Motor neuron (in vitro differentiated cells): ENCODE data around the gene MAP2K5. TPM values are rescaled to one million over a fixed set of nuclear protein-coding genes. Genes with fewer than 3 reads are reported as not detected.

Source experiments
- ATAC-seq, 8 experiments: fragments of 200-7000 bp; cut with Tn5 transposase; replicated peaks in 6 of 8; 2 replicates each; pipeline ENCODE4 v1.8.0; 2021; ENCODE audit warnings: mild to moderate bottlenecking in 8 of 8, moderate library complexity in 8 of 8
- H3K27ac ChIP-seq, 2 donors: fragments of 250-450 bp; sonication (Bioruptor Pico); 2 replicates each; pipeline ENCODE4 v1.9.0; 2021; ENCODE audit warnings: antibody characterized with exemption in 2 of 2, mild to moderate bottlenecking in 2 of 2, moderate library complexity in 1 of 2
- H3K4me1 ChIP-seq, 2 donors: fragments of 250-450 bp; sonication (Bioruptor Pico); replicated peaks in 1 of 2; 2 replicates each; pipeline ENCODE4 v1.6.1; 2021; ENCODE audit warnings: antibody characterized with exemption in 2 of 2, mild to moderate bottlenecking in 2 of 2, moderate library complexity in 1 of 2
- H3K4me3 ChIP-seq, 5 donors: fragments of 250-450 bp; sonication (Bioruptor Pico); 2 replicates each; pipeline ENCODE4 v1.9.0; 2021; ENCODE audit warnings: antibody characterized with exemption in 5 of 5, mild to moderate bottlenecking in 5 of 5, moderate library complexity in 4 of 5
- WGBS, 10 experiments: fragments of 450-650 bp; shearing (Covaris generic); methylation state at CpG; one replicate each; pipeline ENCODE4 v1.0.0; 2022; 5-methylcytosine and 5-hydroxymethylcytosine counted together
- in situ Hi-C, 9 experiments: fragments of 400-800 bp; cut with MboI; loops; one replicate each; pipeline ENCODE4 v1.15.0; 2021; ENCODE audit warnings: low sequenced_read_pairs in 9 of 9, low pct_unique_long_range_greater_than_20kb in 2 of 9; ENCODE audit not compliant: unreplicated experiment in 9 of 9
- total RNA-seq, 8 experiments: library from RNA; unstranded; fragments of 300-600 nt; gene quantifications; 2 replicates each; pipeline versions ENCODE4 v1.2.3 to v1.2.4, GENCODE V29; 2022

The MAP2K5 gene
- total RNA-seq, 8 experiments from 2014 or later, result 5.3 to 22.6 (median 10.6) TPM

DNA sequence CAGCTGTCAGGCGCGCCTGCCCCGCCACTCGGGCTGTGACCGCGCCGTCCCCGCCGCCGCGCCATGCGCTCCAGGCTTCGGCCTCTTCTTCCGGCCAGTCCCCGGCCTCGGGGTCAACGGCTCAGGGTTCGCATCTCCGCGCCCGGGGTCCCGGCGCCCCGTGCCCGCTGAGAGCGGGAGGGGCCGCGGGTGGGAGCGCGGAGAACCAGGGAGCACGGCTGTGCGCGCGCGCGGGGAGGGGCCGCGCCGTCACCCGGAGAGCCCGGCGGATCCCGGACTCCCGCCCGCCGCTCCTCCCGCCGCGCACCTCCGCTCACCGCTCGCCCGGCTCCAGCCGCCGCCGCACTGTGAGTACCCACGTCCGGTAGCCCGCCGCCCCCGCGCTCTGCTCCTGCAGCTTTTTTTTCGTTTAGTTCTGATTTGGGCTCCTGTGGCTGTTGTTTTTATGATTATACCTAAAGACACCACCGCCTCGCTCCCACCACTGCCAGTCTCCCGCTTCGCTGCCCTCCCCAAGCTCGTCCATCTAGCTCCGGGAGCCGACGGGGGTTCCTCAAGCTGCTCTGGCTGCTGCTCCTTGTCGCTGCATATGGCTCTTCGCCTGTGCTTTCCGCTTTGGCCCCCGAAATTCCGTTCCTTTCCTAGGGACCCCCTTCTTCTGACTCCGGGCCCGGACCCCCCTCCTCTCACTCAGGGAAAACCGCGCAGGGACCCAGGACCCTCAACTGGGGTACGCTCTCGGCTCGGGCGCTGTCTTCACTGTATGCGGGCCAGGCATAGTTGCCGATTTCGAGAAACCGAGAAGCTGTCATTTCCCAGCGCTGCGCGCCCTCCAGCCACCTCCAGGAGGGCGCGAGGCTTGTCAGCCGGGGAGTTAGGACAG, 281.1 kb downstream of the MAP2K5 start:
- in situ Hi-C loops, result no loop called here
- H3K4me1 ChIP-seq, result peaks cover 8 to 15% of the 10 kb centered on the region in 2 donors
- no peak overlapping the region for H3K27ac ChIP-seq
- 0 to 11% (median 3%) methylated on average over 1 to 38 of the region's 94 CpGs; no CpG with 5 or more reads in 2 of the 10 experiments for WGBS, 10 experiments
- peak in 6 of 8 experiments; percentile 8 to 61 (median 55) for ATAC-seq
- peak overlapping the region; percentile 13 to 47 (median 28) for H3K4me3 ChIP-seq

DNA sequence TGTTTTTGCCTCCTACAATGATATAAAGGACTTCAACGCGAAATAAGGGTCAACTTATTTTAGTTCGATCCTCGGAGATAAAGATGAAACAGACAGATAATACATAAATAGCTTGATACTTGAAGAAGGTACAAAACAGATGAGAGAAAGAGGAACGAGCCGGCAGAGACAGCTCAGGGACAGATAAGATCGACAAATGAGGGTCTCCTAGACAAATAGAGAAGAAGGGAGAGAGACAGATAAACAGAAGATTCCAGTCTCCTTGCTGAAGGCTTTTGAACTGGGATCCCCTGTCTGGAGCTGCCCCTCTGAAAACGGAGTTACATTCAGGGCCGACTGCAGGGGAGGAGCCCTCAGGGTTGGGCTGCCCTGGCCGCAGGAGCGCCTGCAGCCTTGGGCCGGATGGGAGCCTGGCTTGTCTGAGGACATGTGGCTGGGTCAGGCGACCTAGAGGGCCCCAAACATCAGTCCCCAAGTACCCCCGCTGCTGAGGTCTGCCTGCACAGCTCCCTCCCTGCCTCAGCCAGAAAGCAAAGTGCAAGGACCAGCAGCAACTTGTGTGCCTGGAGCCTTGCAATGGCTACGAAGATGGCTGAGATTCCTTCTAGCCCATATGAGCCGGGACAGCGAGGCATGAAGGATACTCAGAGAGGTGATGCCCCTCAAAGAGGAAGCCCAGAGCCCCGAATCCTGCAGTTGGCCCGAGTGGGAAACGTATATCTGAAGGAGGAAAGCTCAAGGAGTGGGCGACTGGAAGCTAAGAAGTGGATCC, 281.9 kb downstream of the MAP2K5 start:
- ATAC-seq, result no peak
- H3K4me1 ChIP-seq, result peaks cover 8 to 15% of the 10 kb centered on the region in 2 donors
- H3K4me3 ChIP-seq, result peak overlapping the region in 1 of 5 donors; percentile 47
- in situ Hi-C loops, result no loop called here
- 0 to 9% (median 3%) methylated on average over 3 to 17 of the region's 21 CpGs; no CpG with 5 or more reads in 1 of the 10 experiments for WGBS, 10 experiments
- no peak overlapping the region for H3K27ac ChIP-seq

DNA sequence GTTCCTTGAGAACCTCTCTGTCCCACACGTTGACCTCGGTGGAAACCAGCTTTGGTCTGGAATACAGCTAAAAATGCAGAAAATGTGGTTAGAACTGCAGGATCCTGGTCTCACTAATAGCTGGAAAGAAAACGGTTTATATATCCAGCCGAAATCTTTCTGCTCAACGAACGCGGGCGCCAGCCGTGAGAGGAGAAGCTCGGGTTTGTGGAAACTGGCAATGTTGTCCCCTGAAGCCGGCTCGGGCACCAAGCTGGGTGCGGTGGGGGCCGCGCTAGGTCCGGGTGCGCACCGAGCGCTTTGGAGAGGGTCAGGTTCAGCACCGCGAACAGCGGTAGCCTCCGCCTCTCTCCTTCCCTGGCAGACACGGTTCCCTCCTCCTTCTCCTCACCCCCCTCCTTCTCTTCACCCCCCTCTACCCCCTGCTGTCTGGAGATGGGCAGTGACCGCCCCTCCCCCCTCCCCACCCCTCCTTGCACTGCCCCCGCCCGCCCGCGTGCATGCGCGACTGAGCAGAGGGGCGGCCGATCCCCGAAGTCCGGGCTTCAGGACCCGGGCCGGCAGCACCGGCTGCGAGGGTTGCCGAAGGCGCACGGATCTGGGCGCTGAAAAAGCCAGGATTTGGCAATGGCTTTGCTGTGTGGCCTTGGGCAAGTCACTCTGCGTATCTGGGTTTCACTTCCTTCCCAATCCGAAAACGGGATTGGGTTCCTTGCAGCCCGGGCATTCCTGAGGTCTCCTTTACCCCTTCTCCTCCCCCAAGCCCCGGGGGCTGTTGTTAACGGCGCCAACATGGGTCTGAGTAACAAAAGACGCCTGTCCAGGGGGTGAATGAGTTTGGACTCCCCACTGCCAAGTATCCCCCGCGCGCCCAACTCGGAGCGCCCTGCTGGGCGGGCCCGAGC, 282.7 kb downstream of the MAP2K5 start, which contains the start of gene SKOR1:
Gene SKOR1 (plus strand): TSS at position 534 of the 905 bp plus-strand sequence. CDS start 94 bp downstream, at position 628.
- WGBS, 10 experiments, result 0 to 7% (median 2%) methylated on average over 6 to 21 of the region's 58 CpGs; no CpG with 5 or more reads in 3 of the 10 experiments
- no peak within 1 kb of the TSS for H3K4me3 ChIP-seq
- ATAC-seq, result peak in 3 of 8 experiments; percentile 28 to 66 (median 56)
- no peak within 1 kb of the TSS for H3K27ac ChIP-seq
- H3K4me1 ChIP-seq, result peaks cover 6 to 15% of the 10 kb centered on the region in 2 donors
- in situ Hi-C loops, result loop anchor here in 7 of 9 experiments (25.0 kb wide), 3 partner anchors 288 to 888 kb away; partner anchors contain the start of gene MAP2K5 (in 1 of the 7)

- in situ Hi-C loops, result loop anchor here in 7 of 9 experiments (25.0 kb wide), 3 partner anchors 289 to 889 kb away; partner anchors contain the start of gene MAP2K5 (in 1 of the 7)
- Histone ChIP-seq H3K4me1 (peaks cover 4 to 15% of the 10 kb centered on the region in 2 donors), H3K27ac (no peak overlapping the region), H3K4me3 (no peak overlapping the region)
- ATAC-seq, result peak in 2 of 8 experiments; percentile 22 to 24
- WGBS, 10 experiments, result 0 to 33% (median 4%) methylated on average over 3 to 24 of the region's 77 CpGs; no CpG with 5 or more reads in 2 of the 10 experiments
These were observed 283.6 kb downstream of the MAP2K5 start for GRCh38 chr15:67825881-67826716.

GRCh38 chr15:67826717-67827561, 284.4 kb downstream of the MAP2K5 start:
- Histone ChIP-seq H3K27ac (no peak overlapping the region), H3K4me1 (peaks cover 4 to 9% of the 10 kb centered on the region in 2 donors), H3K4me3 (no peak overlapping the region)
- in situ Hi-C loops, result loop anchor here in 7 of 9 experiments (25.0 kb wide), 3 partner anchors 290 to 890 kb away; partner anchors contain the start of gene MAP2K5 (in 1 of the 7)
- WGBS, 10 experiments, result 0% methylated on average over 1 of the region's 88 CpGs; no CpG with 5 or more reads in 9 of the 10 experiments
- no peak for ATAC-seq

DNA sequence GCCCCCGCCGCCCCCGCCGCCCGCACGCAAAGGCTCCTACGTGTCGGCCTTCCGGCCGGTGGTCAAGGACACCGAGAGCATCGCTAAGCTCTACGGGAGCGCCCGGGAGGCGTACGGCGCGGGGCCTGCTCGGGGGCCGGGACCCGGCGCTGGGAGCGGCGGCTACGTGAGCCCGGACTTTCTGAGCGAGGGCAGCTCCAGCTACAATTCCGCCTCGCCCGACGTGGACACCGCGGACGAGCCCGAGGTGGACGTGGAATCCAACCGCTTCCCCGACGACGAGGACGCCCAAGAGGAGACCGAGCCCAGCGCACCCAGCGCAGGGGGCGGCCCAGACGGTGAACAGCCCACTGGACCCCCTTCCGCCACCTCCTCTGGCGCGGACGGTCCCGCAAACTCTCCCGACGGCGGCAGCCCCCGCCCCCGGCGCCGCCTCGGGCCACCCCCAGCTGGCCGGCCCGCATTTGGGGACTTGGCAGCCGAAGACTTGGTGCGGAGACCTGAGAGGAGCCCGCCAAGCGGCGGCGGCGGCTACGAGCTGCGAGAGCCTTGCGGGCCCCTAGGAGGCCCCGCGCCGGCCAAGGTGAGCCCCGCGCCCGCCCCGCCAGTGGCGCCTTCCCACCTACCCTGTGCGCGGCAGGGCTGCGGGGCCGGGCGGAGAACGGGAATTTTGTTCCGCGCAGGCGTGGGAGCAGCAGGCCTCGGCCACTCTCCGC, 285.2 kb downstream of the MAP2K5 start:
- in situ Hi-C loops, result loop anchor here in 7 of 9 experiments (25.0 kb wide), 3 partner anchors 290 to 890 kb away; partner anchors contain the start of gene MAP2K5 (in 1 of the 7)
- no peak overlapping the region for H3K27ac ChIP-seq
- no peak for ATAC-seq
- peaks cover 5 to 10% of the 10 kb centered on the region in 2 donors for H3K4me1 ChIP-seq
- 10% methylated on average over 4 of the region's 91 CpGs; no CpG with 5 or more reads in 9 of the 10 experiments for WGBS, 10 experiments
- no peak overlapping the region for H3K4me3 ChIP-seq

DNA sequence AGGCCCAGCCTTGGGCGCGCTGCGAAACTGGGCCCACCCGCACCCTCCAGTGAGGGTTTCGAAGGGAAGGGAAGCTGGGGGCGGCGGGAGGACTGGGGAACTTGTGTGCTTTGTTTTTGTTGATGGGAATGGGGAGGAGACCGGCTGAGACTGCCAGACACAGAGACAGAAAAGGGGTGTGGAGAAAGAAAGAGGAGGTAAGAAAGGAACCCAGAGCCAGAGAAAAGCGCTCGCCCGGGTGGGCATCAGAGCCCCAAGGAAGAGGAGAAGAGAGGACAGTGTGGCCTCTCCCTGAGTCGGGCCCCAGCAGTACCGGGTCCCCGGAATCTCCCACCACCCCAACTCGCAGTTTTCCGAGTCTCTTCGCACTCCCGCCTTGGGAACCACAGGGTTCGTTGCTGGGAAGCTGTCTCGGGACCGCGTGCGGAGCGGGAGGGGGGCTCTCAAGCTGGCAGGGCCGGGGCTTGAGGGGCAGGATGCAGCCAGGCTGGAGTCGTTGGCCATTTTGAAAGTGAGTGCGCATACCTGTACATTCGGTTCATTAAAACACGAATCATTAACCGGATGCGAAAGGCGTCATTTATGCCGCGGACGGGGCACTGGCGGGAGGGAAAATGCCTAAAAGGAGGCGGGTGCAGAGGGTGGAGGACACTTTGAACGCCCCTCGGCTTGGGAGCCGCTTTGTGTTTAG, 285.9 kb downstream of the MAP2K5 start:
- in situ Hi-C loops, result loop anchor here in 7 of 9 experiments (25.0 kb wide), 3 partner anchors 291 to 891 kb away; partner anchors contain the start of gene MAP2K5 (in 1 of the 7)
- H3K4me1 ChIP-seq, result peaks cover 9 to 12% of the 10 kb centered on the region in 2 donors

DNA sequence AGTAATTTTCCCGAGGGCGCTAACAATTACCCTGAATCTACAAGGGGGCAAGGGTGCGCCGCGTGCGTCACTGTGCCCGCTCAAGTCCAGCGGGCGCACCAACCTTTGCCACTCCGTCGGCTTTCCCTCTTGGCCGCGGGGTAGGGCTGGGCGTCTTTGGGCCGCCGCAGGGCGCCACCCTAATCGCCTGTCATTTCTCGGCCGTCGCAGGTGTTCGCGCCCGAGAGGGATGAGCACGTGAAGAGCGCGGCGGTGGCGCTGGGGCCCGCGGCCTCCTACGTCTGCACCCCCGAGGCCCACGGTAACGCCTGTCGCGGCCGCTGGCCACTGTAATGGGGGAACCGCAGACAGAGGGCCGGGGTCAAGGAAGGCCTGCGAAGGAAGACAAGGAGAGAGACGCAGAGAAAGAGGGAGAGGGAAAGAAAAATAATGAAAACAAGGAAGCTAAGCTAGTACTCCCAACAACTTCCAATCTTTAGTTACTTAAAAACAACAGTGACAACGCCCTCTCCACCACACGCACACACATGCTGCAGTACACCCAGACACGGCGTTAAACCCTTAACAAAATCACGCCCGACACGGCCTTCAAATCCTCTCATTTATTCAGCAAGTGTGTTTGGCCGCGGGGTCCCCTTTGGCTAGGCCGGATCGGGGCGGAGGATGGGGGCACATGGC, 286.6 kb downstream of the MAP2K5 start:
- peak in 1 of 8 experiments; percentile 28 for ATAC-seq
- Histone ChIP-seq H3K4me1 (peaks cover 8 to 15% of the 10 kb centered on the region in 2 donors), H3K4me3 (no peak overlapping the region), H3K27ac (no peak overlapping the region)
- in situ Hi-C loops, result loop anchor here in 7 of 9 experiments (25.0 kb wide), 3 partner anchors 292 to 892 kb away; partner anchors contain the start of gene MAP2K5 (in 1 of the 7)
- WGBS, 10 experiments, result 0 to 50% (median 9%) methylated on average over 1 to 31 of the region's 54 CpGs; no CpG with 5 or more reads in 2 of the 10 experiments

More for the DNA sequence above, 285.9 kb downstream of the MAP2K5 start:
- 10 to 17% (median 17%) methylated on average over 7 to 13 of the region's 40 CpGs; no CpG with 5 or more reads in 6 of the 10 experiments for WGBS, 10 experiments
- ATAC-seq, result no peak
- Histone ChIP-seq H3K4me3 (no peak overlapping the region), H3K27ac (no peak overlapping the region)
